ENCODE results near the gene ZNF814.
"Not testable (repeated sequence)": the region's sequence is repeated elsewhere in the genome, so short reads cannot be mapped to it uniquely, and the experiment has no call there.

The ZNF814 gene

DNA sequence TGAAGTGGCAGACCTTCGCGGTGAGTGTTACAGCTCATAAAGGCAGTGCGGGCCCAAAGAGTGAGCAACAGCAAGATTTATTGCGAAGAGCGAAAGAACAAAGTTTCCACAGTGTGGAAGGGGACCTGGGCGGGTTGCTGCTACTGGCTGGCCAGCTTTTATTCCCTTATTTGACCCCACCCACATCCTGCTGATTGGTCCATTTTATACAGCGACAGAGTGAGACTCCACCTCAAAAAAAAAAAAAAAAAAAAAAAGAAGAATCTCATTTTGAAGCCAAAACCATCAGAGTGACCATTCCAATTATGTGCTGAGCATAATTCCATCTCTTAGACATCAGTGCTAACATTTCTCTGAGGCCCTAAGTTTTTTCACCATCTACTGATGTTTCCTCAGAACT lies 72.2 kb downstream of the ZNF814 start:
- no peak for DNase-seq (ENCODE audit: low read depth)

DNA sequence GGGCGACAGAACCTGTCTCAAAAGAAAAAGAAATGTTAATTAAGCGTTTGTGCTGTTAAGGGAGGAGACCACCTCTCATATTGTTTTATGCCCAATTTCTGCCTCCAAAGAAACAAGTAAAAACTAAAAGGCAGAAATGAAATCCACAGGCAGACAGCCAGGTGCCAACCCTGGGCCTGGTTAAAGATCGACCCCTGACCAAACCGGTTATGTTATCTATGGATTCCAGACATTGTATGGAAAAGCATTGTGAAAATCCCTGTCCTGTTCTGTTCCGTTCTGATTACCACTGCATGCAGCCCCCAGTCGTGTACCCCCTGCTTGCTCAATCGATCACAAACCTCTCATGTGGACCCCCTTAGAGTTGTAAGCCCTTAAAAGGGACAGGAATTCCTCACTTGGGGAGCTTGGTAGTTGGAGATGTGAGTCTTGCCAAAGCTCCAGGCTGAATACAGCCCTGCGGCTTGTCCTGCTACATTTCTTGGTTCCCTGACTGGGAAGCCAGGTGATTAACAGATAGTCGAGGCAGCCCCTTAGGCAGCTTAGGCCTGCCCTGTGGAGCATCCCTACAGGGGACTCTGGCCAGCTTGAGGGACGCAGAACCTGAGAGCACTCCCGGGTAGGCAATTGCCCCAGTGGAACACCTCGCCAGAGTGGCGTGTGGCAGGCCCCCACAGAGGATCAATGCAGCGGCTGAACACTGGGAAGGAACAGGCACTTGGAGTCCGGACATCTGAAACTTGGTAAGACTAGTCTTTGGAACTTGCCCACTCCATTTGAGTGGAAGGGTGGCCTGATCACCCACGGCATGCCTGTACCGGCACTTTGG lies 73.4 kb downstream of the ZNF814 start:
- no peak for DNase-seq (ENCODE audit: low read depth)

DNA sequence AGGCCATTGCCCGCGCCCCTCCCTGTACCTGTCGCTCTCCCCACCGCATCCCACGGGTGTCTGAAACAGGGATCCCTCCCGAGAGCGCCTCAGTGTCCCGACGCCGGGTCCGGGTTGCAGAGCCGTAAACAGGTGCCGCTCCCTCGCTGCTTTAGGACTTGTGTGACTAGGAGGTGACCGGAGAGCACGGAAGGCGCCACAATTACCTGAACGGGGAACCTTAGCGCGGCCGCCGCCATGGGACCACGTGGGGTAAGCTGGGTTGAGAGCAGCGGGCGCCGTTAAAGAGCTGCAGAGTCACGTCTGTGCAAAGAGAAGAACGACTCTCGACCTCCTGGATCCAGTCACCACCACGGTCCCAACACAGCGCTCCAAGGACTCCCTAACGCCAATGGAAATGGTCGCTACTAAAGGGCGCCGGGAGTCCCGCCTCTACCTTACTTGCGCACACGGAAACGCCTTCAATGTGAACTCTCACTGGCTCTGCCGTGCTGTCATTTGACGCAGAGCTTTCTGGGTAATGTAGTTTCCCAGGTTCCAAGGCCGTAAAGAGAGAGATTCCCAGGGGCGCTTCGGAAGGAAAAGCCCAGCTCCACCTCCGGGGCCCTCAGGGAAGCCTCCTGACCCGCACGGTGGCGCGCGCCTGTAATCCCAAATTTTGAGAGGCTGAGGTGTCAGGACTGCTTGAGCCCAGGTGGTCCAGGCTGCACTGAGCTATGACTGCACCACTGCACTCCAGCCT lies 74.2 kb downstream of the ZNF814 start, which contains the start of gene ZNF552:
TSS of gene ZNF552 (minus strand) at position 409 of the 742 bp plus-strand sequence. CDS start at position 239, 170 bp downstream.
- peak; percentile 46 for DNase-seq (ENCODE audit: low read depth)

DNA sequence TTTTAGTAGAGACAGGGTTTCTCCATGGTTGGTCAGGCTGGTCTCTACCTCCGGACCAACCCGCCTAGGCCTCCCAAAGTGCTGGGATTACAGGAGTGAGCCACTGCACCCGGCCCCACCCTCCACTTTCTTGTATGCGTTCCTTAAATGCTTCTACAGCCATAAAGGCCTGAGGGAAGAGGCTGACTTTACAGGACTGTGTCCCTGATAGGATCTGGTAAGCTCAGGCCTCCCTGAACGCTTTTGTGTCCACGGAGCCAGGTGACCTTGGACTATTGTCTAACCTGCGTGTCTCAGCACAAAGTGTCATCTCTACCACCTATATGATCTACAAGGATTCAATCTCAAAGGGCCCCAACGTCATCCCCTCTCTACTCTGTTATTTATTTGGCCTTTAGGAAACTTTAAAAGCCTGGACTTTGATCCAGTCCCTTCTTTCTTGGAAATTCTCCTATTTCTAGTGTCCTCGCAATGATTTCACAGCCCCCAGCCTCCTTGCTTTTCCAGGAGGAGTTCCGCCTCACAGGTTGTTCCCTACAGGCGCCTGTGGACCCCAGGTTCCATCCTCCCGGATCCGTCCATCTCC lies 74.8 kb downstream of the ZNF814 start:
- no peak for DNase-seq (ENCODE audit: low read depth)

DNA sequence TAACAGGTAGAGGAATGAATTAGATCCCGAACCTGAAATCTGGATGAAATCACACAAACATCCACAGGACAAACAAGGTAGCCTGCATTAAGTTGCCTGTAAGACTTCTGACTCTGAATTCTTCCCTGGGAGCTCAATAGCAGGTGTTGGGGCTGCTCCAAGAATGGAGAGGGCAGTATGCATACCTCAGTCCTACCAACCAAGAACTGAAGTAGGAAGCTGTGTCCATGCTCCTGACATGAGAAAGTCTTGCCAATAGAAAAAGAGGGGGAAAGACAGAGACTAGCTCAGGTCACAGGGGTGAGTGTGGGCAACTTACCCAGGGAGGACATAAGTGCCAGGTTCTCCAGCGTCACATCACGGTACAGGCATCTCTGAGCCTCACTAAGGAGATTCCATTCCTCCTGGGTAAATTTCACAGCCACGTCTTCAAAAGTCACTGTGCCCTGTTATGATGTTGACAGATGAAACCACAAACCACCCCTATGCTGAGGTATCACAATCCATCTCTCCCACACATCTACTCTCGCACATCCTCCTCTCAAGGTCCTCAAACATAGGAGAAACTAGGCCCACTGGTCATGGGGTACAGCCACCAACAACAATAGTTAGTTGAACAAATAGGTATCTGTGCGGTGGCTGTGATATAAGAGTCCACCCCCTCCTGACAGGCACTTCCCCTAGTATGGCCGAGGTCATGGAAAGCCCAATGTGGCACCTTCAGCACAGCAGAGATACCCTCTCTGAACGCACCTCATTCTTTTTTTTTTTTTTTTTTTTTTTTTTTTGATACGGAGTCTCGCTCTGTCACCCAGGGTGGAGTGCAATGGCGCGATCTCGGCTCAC lies 75.6 kb downstream of the ZNF814 start:
- not testable (repeated sequence) for DNase-seq (ENCODE audit: low read depth)

DNA sequence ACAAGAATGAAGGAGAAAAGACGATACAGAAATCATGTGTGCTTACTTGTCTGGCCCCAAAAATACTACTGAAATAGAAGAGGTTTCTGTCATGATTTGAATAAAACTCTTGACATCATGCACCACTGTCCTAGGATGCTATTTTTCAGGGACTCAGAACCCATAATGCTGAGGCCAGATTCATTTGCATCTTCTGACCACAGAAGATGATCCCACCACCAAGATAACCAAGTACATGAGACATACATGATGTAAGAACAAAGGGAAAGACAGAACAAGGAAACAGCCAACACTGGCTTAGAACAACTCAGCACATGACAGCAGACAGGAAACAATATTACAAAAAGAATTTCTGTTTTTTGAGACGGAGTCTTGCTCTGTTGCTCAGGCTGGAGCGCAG lies 76.6 kb downstream of the ZNF814 start:
- DNase-seq (ENCODE audit: low read depth) = no peak

DNA sequence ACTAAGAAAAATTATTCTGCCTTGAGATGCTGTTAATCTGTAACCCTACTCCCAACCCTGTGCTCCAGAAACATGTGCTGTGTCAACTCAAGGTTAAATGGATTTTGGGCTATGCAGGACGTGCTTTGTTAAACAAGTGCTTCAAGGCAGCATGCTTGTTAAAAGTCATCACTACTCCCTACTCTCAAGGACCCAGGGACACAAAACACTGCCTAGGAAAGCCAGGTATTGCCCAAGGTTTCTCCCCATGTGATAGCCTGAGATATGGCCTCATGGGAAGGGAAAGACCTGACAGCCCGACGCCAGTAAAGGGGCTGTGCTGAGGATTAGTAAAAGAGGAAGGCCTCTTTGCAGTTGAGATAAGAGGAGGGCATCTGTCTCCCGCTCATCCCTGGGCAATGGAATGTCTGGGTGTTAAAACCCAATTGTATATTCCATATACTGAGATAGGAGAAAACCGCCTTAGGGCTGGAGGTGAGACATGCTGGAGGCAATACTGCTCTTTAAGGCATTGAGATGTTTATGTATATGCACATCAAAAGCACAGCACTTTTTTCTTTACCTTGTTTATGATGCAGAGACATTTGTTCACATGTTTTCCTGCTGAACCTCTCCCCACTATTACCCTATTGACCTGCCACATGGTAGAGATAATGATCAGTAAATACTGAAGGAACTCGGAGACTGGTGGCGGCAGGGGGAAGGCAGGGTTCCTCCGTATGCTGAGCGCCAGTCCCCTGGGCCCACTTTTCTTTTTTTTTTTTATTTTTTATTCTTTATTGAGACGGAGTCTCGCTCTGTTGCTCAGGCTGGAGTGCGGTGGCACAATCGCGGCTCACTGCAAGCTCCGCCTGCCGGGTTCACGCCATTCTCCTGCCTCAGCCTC lies 78.2 kb downstream of the ZNF814 start:
- not testable (repeated sequence) for DNase-seq (ENCODE audit: low read depth)

DNA sequence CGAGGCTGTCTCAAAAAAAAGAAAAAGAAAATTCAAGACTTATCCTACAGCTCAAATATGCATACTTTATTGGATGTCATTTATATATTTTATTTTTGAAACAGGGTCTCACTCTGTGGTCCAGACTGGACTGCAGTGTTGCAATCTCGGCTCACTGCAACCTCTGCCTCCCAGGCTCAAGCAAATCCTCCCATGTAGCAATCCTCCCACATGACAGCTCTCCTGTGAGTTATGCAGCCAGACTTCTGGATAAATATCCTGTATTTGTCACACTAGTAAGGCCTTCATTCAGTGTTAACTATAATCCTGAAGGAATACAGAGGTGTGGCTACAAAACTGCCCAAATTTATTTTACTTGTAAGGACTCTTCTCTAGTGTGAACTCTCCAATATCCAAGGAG lies 81.3 kb downstream of the ZNF814 start:
- no peak for DNase-seq (ENCODE audit: low read depth)

DNA sequence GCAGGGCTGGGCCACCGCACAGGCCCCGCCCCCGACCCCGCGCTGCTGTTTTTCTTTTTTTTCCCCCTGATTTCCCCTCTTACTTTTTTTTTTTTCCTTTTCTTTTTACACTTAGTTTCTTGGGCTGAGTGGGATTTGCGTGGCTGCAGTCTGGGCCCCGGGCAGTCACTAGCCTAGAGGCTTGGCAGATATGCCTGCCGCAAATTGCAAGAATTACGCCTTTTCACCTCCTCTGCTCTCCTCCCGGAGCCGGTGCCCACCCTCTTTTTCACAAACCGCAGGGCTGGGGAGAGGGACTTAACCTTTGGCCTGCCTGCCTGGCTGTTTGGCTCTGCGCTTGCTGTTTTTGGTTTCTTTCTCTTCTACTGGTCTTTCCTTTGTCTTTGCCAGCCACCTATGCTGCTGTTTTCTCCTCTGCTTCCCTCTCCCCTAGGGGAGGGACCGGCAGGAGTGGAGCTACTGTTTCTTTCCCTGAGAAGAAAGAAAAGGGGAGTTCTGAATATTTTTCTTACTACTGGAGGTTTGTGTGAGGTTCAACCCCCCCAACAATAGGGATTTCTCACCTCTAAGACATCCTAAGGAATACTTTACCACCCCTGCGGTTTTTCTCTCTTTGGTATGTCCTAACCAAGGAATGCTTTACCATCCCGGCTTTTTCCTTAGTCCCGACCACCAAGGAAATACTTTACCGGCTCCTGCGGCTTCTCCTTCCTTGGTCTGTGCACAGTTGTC lies 85.1 kb downstream of the ZNF814 start:
- DNase-seq (ENCODE audit: low read depth) = no peak

DNA sequence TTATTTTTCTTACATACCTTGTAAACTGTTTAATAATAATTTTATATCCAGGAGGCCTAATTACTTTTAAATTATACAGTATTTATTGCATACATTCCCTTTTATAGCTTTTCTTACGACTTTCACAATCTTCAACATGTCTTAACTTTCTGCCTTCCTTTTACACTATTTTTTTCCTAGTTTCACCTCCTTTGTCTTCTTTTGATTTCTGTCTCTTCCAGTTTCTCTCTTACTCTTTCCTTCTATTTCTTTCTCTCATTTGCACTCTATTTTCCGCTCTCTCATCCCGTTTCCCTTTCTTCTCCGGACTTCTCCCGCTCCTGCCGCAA lies 85.6 kb downstream of the ZNF814 start:
- DNase-seq (ENCODE audit: low read depth) = no peak

DNA sequence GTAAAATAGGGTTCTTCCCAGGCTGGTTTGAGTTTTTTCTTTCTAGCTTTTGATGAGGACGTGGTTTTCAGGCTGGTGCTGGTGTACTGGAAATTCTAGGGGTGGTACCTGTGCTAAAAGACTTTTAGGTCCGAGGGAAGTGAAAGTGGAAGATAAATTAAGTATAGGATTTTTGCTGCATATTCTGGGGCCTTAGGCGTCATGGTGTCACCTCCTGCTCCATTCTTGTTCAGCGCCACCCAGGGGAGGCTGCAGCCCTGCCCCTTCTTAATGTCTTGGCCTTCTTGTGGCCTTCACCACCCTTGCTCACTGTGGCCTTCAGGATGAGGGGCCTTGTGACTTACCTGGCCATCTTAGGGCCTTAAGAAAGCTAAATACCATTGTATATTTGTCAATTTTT lies 86.6 kb downstream of the ZNF814 start:
- no peak for DNase-seq (ENCODE audit: low read depth)

DNA sequence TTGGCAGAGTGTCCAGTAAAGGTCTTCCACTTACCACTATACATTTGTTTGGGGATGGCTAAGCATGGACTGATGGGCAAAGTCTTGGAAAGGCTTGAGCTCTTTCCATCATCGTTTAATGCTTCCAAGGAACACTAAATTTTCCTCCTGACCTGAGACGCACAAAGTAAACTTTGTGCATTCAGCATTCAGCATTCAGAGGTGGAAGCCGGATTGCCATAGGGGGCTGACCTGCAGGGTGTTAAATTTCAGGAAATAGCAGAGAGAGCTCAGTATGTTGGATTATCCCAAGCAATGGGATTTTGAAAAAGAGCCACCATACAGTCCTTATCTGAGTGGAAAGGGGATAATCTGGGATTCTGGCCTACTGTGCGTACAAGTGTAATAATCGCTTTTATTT lies 88.1 kb downstream of the ZNF814 start:
- DNase-seq (ENCODE audit: low read depth) = no peak
